ENCODE results near the gene NLE1. TPM values are rescaled to one million over a fixed set of nuclear protein-coding genes. Genes with fewer than 3 reads are reported as not detected.

Gene NLE1
- total RNA-seq = 25.8 TPM

DNA sequence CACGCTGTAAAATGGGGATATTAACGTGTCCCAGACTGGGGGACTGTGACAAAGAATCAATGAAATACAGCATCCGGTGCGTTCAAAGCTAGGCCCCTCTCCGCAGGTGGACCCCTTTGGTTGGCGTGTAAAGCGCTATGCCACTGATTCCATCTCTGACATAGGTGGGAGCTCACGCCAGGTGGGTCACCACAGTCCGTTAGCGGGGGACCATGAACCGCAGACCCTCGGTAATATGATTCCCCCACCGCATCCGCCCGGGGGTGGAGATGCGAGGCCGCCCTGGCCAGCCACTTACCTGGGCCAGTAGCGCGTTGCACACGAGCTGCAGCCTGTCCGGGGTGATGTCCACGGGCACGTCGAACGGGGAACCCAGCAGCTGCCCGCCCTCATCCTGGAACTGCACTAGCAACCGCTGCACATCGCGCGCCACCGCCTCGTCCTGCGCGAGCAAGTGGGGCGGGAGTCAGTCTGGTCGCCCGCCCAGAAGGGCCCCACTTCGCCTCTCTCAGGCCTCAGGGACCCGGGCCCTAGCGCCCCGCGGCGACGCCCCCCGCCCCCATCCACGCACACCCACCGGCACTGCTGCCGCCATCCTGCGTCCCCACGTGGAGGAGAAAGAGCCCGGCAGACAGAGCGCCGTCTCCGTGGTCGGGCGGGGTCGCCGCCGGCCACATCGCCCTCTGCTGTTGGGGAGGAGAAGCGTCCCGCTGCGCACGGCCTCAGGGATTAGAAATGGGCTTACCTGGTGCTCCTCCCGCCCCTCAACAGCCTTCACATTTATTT, at the start of gene NLE1:
Gene NLE1, minus strand, starts transcription at position 623 of the 786 bp plus-strand sequence. Its CDS starts 28 bp downstream, at position 595.
- DNase-seq (ENCODE audit: extremely low spot score in 2 of 2) = no peak
- peaks cover 0 to 23% of the 10 kb centered on the region in 2 donors for H3K36me3 ChIP-seq
- intact Hi-C loops (cut with DNase I) = no loop called here
- peaks cover 23% of the 10 kb centered on the region for H3K4me1 ChIP-seq
- H3K27me3 ChIP-seq = no peaks in the 10 kb centered on the region
- peak within 1 kb of the TSS; percentile 86 to 89 for H3K4me3 ChIP-seq
- no peaks in the 10 kb centered on the region for H3K9me3 ChIP-seq
- TF ChIP-seq CTCF (IDR thresholded peaks at IDR 0.05) (peak; percentile 74 to 90 (median 81)), POLR2AphosphoS5 (IDR thresholded peaks at IDR 0.05; ENCODE audit: insufficient read depth in 1 of 2, low read depth in 1 of 2) (peak; percentile 29 to 68), POLR2A (IDR thresholded peaks at IDR 0.05) (no peak)
- peak within 1 kb of the TSS; percentile 42 for H3K27ac ChIP-seq

DNA sequence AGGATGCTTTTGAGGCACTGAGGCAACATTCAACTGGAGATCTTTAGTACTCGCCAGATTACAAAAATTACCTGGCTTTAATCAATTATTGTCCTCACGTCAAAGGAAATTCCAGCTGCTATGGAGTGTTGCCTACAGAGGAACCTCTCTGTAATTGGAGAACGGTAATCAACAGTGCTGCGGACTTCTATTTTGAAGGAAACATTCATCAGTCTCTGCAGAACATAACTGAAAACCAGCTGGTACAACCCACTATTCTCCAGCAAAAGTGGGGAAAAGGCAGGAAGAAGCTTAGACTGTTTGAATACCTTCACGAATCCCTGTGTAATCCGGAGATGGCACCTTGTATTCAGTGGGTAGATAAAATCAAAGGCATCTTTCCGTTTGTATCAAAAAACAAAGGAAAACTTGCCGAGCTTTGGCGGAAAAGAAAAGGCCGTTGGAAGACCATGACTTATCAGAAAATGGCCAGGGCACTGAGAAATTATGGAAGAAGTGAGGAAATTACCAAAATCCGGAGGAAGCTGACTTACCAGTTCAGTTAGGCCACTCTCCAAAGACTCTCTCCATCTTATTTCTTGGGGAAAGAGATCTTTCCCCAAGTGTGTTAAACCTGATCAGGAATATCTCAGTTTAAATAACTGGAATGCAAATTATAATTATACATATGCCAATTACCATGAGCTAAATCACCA, 49.0 kb upstream of the NLE1 start:
- intact Hi-C loops (cut with DNase I) = no loop called here

GRCh38 chr17:35189291-35189690, 47.2 kb upstream of the NLE1 start:
- H3K4me3 ChIP-seq = no peak overlapping the region
- H3K9me3 ChIP-seq = no peaks in the 10 kb centered on the region
- intact Hi-C loops (cut with DNase I) = no loop called here
- H3K27me3 ChIP-seq = no peaks in the 10 kb centered on the region
- TF ChIP-seq POLR2AphosphoS5 (IDR thresholded peaks at IDR 0.05; ENCODE audit: insufficient read depth in 1 of 2, low read depth in 1 of 2) = no peak
- no peaks in the 10 kb centered on the region for H3K4me1 ChIP-seq
- no peaks in the 10 kb centered on the region for H3K36me3 ChIP-seq
- H3K27ac ChIP-seq = no peak overlapping the region
- no peak for DNase-seq (ENCODE audit: extremely low spot score in 2 of 2)

More for the DNA sequence above, 49.0 kb upstream of the NLE1 start:
- Histone ChIP-seq H3K4me3 (no peak overlapping the region), H3K36me3 (no peaks in the 10 kb centered on the region), H3K27ac (no peak overlapping the region), H3K4me1 (no peaks in the 10 kb centered on the region), H3K27me3 (no peaks in the 10 kb centered on the region), H3K9me3 (no peaks in the 10 kb centered on the region)
- peak in 1 of 2 donors; percentile 58 for DNase-seq (ENCODE audit: extremely low spot score in 2 of 2)
- no peak for TF ChIP-seq POLR2AphosphoS5 (IDR thresholded peaks at IDR 0.05; ENCODE audit: insufficient read depth in 1 of 2, low read depth in 1 of 2)
- TF ChIP-seq POLR2A (IDR thresholded peaks at IDR 0.05) = no peak
- no peak for TF ChIP-seq CTCF (IDR thresholded peaks at IDR 0.05)

DNA sequence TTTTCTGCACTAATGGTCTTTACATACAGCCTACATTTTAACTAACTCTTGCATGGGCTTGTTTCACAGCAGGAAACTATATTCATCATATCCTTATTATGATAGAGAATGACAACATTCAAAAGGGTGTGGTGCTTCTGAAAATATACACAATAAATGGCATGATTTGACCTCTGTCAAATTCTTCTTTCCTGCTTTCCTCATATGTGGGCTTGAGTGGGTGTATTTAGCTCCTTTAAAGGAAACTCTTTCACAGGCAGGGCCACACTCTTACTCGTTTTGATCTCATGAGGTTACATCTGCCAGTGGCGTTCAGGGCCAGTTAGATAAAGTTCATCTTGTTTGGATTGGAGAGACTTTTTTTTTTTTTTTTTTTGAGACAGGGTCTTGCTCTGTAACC, 46.0 kb upstream of the NLE1 start:
- intact Hi-C loops (cut with DNase I) = no loop called here
- no peak for DNase-seq (ENCODE audit: extremely low spot score in 2 of 2)
- no peaks in the 10 kb centered on the region for H3K36me3 ChIP-seq
- H3K27ac ChIP-seq = no peak overlapping the region
- H3K9me3 ChIP-seq = no peaks in the 10 kb centered on the region
- no peak for TF ChIP-seq CTCF (IDR thresholded peaks at IDR 0.05)
- no peak for TF ChIP-seq POLR2A (IDR thresholded peaks at IDR 0.05)
- TF ChIP-seq POLR2AphosphoS5 (IDR thresholded peaks at IDR 0.05; ENCODE audit: insufficient read depth in 1 of 2, low read depth in 1 of 2) = no peak
- no peak overlapping the region for H3K4me3 ChIP-seq
- no peaks in the 10 kb centered on the region for H3K27me3 ChIP-seq
- no peaks in the 10 kb centered on the region for H3K4me1 ChIP-seq

DNA sequence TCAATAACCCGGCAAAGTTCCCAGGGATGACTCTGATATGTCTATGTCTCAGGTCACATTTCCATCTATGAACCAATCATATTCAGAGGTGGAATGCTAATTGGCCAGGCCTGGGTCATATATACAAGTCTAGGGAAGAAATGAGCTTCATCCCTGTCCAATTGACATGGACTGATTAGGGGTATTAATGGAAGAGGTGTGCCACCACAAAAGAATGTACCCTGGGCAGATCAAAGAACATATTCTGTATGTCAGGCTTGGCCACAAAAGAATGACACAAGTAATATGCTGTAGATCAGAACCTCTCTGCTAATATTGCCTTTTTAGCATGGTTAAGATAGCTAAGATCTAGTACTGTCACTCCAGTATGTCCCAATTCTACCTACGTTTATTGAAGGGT, 45.4 kb upstream of the NLE1 start:
- intact Hi-C loops (cut with DNase I) = no loop called here
- H3K27me3 ChIP-seq = no peaks in the 10 kb centered on the region
- no peaks in the 10 kb centered on the region for H3K9me3 ChIP-seq
- H3K4me1 ChIP-seq = no peaks in the 10 kb centered on the region
- TF ChIP-seq POLR2A (IDR thresholded peaks at IDR 0.05) (no peak), POLR2AphosphoS5 (IDR thresholded peaks at IDR 0.05; ENCODE audit: insufficient read depth in 1 of 2, low read depth in 1 of 2) (no peak), CTCF (IDR thresholded peaks at IDR 0.05) (no peak)
- no peaks in the 10 kb centered on the region for H3K36me3 ChIP-seq
- DNase-seq (ENCODE audit: extremely low spot score in 2 of 2) = no peak
- H3K27ac ChIP-seq = no peak overlapping the region
- no peak overlapping the region for H3K4me3 ChIP-seq
